PC-9 (cell line): ENCODE measurements around the gene NUTF2.

Experiments
- EZH2 ChIP-seq: fragments of 200-600 bp; sonication (generic); IDR thresholded peaks from 2 replicates; pipeline ENCODE4 v1.8.0; 2017; ENCODE audit warnings: antibody characterized with exemption, low read depth
- TF ChIP-seq, protein P1 (sequence below): fragments of 200-600 bp; sonication (generic); conservative IDR thresholded peaks from 2 replicates; pipeline ENCODE4 v1.6.1; 2017; ENCODE audit warnings: mixed run types, antibody characterized with exemption, mild to moderate bottlenecking, moderate library complexity

DNA sequence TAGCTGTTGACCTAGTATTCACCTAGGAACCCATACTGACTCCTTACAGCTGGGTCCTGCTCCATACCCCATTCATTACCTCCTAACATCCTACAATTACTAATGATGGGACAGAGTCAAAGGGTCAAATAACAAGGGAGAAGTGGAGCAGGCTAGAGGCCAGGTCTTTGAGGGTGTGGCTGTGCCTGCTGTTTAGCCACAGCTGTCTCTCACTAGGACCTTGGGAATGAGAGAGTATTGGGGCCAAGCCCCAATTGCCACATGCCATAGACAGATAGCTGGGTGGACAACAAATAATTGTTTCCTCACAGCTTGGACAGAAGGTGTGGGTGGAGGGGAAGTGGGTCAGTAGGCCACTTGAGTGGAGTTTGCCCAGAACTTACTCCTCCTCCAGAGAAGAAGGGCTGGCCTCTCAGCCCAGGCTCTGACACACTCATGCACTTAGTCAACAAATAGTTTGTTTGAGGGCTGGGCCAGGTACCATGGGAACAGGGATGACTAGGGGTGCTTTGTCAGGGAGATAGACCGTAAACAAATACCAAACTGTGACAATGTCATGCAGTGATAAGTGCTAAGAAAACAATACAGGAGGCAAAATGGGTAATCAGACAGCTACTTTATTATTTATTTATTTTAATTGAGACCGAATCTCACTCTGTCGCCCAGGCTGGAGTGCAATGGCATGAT, 11.0 kb downstream of the NUTF2 start:
- TF ChIP-seq, protein P1, sequence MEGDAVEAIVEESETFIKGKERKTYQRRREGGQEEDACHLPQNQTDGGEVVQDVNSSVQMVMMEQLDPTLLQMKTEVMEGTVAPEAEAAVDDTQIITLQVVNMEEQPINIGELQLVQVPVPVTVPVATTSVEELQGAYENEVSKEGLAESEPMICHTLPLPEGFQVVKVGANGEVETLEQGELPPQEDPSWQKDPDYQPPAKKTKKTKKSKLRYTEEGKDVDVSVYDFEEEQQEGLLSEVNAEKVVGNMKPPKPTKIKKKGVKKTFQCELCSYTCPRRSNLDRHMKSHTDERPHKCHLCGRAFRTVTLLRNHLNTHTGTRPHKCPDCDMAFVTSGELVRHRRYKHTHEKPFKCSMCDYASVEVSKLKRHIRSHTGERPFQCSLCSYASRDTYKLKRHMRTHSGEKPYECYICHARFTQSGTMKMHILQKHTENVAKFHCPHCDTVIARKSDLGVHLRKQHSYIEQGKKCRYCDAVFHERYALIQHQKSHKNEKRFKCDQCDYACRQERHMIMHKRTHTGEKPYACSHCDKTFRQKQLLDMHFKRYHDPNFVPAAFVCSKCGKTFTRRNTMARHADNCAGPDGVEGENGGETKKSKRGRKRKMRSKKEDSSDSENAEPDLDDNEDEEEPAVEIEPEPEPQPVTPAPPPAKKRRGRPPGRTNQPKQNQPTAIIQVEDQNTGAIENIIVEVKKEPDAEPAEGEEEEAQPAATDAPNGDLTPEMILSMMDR = no peak
- TF ChIP-seq EZH2 = no peak
